Brain microvascular endothelial cell (primary cell): ENCODE results near the gene CNST.
"Not testable (repeated sequence)": the region's sequence is repeated elsewhere in the genome, so short reads cannot be mapped to it uniquely, and the experiment has no call there.

ENCODE experiments used
- DNase-seq: peaks from one replicate; pipeline ENCODE4 v3.0.0-alpha.2; 2020
- H3K27ac ChIP-seq: fragments of 250-450 bp; sonication (Bioruptor Pico); 2 replicates; pipeline ENCODE4 v1.5.1; 2020; ENCODE audit warnings: mild to moderate bottlenecking, moderate library complexity
- H3K27me3 ChIP-seq: fragments of 250-450 bp; sonication (Bioruptor Pico); replicated peaks from 2 replicates; pipeline ENCODE4 v1.5.1; 2020; ENCODE audit warnings: mild to moderate bottlenecking
- H3K36me3 ChIP-seq: fragments of 250-450 bp; sonication (Bioruptor Pico); replicated peaks from 2 replicates; pipeline ENCODE4 v1.5.1; 2020; ENCODE audit warnings: mild to moderate bottlenecking
- H3K4me3 ChIP-seq: 2 replicates; pipeline ENCODE4 v1.5.1; 2011; ENCODE audit warnings: low read depth, mild to moderate bottlenecking, control low read depth, low read length, moderate library complexity
- in situ Hi-C: cut with HindIII; loops from 2 replicates; pipeline ENCODE4 v1.10.0; 2017; ENCODE audit warnings: low sequenced_read_pairs, low pct_ligation_motif_present
- TF ChIP-seq, protein P1 (sequence below): IDR thresholded peaks from 2 replicates; pipeline ENCODE4 v1.5.1; 2011; ENCODE audit warnings: low read depth, mild to moderate bottlenecking, moderate library complexity, low read length, control low read depth, inconsistent platforms; ENCODE audit errors: missing control alignments

CNST gene

DNA sequence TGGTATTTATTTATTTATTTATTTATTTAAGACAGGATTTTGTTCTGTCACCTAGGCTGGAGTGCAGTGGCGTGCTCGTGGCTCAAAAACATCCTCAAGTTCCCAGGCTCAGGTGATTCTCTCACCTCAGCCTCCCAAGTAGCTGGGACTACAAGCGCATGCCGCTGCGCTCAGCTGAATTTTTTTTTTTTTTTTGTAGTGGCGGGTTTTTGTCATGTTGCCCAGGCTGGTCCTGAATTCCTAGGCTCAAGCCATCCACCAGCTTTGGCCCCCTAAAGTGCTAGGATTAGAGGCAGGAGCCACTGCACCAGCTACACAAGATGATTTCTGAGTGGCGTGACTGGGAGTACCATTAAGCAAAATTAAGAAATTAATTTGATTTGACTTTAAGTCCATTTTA, 31.7 kb downstream of the CNST start:
- Histone ChIP-seq H3K27me3 (no peaks in the 10 kb centered on the region), H3K4me3 (no peak overlapping the region), H3K36me3 (no peaks in the 10 kb centered on the region), H3K27ac (no peak overlapping the region)
- DNase-seq = no peak
- in situ Hi-C loops = no loop called here
- TF ChIP-seq, protein P1, sequence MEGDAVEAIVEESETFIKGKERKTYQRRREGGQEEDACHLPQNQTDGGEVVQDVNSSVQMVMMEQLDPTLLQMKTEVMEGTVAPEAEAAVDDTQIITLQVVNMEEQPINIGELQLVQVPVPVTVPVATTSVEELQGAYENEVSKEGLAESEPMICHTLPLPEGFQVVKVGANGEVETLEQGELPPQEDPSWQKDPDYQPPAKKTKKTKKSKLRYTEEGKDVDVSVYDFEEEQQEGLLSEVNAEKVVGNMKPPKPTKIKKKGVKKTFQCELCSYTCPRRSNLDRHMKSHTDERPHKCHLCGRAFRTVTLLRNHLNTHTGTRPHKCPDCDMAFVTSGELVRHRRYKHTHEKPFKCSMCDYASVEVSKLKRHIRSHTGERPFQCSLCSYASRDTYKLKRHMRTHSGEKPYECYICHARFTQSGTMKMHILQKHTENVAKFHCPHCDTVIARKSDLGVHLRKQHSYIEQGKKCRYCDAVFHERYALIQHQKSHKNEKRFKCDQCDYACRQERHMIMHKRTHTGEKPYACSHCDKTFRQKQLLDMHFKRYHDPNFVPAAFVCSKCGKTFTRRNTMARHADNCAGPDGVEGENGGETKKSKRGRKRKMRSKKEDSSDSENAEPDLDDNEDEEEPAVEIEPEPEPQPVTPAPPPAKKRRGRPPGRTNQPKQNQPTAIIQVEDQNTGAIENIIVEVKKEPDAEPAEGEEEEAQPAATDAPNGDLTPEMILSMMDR = no peak

DNA sequence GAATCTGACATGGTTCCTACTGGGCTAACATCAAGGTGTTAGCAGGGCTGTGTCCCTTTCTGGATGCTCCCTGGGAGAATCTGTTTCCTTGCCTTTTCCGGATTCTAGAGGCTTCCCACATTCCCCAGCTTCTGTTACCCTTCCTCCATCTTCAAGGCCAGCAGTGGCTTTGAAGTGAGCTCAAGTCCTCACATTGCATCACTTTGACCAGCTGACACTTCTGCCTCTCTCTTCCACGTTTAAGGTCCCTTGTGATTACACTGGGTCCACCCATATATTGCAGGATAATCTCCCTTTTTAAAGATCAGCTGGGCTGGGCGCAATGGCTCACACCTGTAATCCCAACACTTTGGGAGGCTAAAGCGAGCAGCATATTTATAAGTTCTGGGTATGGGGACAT, 33.1 kb downstream of the CNST start:
- H3K36me3 ChIP-seq = no peaks in the 10 kb centered on the region
- H3K27me3 ChIP-seq = no peaks in the 10 kb centered on the region
- in situ Hi-C loops = no loop called here
- no peak overlapping the region for H3K4me3 ChIP-seq
- TF ChIP-seq, protein P1 = no peak
- no peak overlapping the region for H3K27ac ChIP-seq
- no peak for DNase-seq

DNA sequence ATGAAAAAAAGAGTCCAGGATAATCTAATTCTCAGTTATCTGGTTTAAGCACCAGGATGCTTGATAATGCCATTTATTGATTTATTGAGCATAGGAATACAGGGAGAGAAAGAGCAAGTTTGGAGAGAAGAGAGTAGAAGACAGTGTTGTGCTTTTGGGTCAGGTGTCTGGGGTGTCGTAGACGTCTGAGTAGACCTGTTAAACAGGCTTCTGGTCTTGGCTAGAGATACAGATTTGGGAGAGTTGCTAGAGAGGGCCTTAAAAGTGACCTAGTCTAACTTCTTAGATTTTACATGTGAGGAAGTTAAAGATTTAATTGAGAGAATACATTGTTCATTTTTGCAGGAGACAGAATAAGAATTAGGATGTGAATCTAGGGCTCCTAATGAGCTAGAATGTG, 34.3 kb downstream of the CNST start:
- no peak overlapping the region for H3K27ac ChIP-seq
- in situ Hi-C loops = no loop called here
- no peak for DNase-seq
- no peaks in the 10 kb centered on the region for H3K27me3 ChIP-seq
- H3K4me3 ChIP-seq = no peak overlapping the region
- TF ChIP-seq, protein P1 = no peak
- no peaks in the 10 kb centered on the region for H3K36me3 ChIP-seq

DNA sequence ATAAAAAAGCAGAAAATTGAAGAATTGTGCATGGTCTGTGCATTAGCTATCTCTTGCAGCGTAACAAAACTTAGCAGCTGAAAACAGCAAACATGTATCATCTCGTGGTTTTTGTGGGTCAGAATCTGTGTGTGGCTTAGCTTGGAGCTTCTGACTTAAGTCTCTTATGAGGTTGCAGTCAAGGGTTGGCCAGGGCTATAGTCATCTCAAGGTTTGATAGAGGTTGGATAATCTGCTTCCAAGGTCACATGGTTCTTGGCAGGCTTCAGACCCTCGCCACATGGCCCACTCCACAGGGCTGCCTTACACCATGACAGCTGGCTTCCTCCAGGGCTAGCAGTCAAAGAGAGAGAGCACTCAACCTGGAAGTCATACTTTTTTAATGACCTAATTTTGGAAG, 35.9 kb downstream of the CNST start:
- no peak overlapping the region for H3K4me3 ChIP-seq
- DNase-seq = no peak

DNA sequence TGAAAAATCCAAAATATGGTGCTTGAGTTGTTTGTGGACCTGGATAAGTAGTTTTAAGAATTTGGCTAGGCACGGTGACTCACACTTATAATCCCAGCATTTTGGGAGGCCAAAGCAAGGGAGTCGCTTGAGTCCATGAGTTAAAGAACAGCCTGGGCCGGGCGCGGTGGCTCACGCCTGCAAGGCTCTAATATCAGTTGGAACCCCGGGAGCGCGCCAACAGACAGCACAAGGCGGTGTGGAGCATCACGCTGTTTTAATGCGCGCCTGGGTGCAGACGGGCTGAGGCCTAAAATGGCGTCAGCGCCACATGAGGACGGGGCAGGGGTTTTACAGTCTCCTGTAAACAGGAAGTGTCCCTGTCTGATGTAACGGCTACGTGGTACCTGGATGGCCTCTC, 39.0 kb downstream of the CNST start:
- H3K27me3 ChIP-seq, H3K36me3 ChIP-seq, H3K27ac ChIP-seq, DNase-seq, H3K4me3 ChIP-seq, in situ Hi-C loops: not testable (repeated sequence)

More for the DNA sequence above, 35.9 kb downstream of the CNST start:
- Histone ChIP-seq H3K27ac (no peak overlapping the region), H3K36me3 (no peaks in the 10 kb centered on the region), H3K27me3 (no peaks in the 10 kb centered on the region)
- TF ChIP-seq, protein P1 = no peak
- in situ Hi-C loops = no loop called here

DNA sequence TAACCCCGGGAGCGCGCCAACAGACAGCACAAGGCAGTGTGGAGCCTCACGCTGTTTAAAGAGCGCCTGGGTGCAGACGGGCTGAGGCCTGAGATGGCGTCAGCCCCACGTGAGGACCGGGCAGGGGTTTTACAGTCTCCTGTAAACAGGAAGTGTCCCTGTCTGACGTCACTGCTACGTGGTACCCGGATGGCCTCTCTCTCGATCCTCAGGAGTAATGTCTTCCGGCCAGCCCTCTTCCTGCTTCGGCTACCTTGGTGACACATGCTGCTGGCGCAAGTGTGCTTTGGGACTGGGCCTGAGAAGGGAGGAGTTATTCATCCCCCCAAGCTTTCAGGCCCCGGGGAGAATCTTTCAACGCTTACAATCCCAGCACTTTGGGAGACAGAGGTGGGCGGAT, 41.2 kb downstream of the CNST start:
- H3K36me3 ChIP-seq = no peaks in the 10 kb centered on the region
- TF ChIP-seq, protein P1 = no peak
- DNase-seq = no peak
- no peaks in the 10 kb centered on the region for H3K27me3 ChIP-seq
- H3K4me3 ChIP-seq = no peak overlapping the region
- no peak overlapping the region for H3K27ac ChIP-seq
- in situ Hi-C loops = no loop called here
